Left forelimb (tissue), 1 donor: ENCODE data around the gene DGKB.

Experiments
- DNase-seq: peaks from one replicate; pipeline ENCODE4 v3.0.0-alpha.2; 2018; ENCODE audit warnings: low spot score

The DGKB gene

DNA sequence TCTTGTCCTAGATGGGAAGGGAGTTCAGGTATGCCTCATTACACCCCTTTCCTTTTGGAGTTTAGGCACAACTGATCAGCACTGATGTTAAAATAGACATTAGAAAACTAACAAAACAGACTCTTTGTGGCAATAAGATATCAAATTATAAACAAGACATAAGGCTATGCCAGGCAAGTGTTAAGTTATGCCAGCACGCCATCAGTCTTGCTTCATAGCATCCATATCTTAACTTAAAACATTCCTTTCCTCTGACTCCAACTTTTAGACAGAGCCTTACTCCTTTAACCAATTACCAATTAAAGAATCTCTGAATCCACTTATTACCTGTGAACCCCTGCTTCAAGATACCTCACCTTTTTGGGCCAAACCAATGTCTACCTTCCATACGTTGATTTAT lies 786.9 kb downstream of the DGKB start:
- DNase-seq = no peak

DNA sequence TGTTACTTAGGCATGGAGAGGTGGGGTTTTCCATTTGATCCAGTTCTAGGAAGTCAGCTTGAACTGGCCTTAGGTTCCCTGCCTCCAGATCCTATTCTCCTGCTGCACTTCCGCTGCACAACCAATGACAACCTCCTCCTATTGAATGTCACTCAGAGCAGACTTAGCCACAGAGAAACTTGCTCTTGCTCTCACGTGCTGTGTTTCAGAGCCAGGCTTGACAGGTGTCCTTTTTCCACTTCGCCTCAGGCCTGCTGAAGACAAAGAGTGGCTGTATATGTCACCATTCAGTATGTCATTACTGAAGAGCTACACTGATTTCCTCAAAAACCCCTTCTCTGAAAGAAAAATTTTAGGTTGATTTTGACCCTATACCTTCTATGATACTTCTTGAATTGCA lies 797.7 kb downstream of the DGKB start:
- no peak for DNase-seq

DNA sequence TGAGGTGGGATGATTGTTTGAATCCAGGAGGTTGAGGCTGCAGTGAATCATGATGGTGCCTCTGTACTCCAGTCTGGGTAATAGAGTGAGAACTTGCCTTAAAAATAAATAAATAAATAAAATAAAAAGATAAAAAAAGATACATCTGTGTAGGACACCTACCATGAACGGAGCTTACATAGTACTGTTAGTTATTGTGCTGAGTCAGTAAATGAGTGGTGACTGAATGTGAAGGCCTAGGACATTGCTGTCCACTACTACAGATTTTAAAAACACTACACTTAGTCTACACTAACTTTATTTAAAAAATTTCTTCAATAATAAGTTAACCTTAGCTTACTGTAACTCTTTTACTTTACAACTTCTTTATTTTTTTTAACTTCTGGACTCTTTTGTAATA lies 806.4 kb downstream of the DGKB start:
- no peak for DNase-seq

DNA sequence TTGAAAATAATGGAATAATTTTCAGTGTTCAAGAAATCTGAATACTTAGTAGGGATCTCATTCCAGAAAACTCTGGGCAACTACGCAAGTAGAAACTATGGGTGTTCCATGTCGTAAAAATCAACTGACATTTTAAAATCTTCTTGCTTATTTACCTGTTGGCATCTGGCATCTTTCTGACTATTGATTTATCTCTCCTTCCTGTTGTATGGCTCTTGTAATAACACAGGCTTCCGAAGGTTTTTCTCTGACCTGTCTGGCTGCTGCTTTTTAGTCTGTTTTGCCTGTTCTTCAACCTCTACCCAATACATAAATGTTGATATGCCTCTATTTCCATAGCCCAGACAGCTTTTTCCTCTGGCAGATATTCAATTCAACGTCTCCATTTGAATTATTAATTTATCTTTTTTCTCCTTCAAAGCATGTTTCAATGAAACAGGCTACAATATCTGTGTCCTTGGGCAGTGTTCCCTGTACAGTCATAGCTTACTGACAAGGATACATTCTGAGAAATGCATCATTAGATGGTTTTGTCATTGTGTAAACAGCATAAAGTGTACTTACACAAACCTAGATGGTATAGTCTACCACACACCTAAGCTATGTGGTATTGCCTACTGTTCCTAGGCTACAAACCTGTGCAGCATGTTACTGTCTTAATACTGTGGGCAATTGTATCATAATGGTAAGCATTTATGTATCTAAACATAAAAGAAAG lies 807.2 kb downstream of the DGKB start:
- DNase-seq = no peak
